Stimulated activated CD4-positive, alpha-beta T cell treated with anti-CD3 and anti-CD28 coated beads, Interleukin-4, amount 100 ng/mL, for 48 hours (primary cell): ENCODE measurements around the gene C4orf50.

Source experiments
- DNase-seq, 2 donors: peaks; one replicate each; pipeline ENCODE4 v3.0.0-alpha.2; 2020; ENCODE audit warnings: low read depth in 2 of 2

The C4orf50 gene

DNA sequence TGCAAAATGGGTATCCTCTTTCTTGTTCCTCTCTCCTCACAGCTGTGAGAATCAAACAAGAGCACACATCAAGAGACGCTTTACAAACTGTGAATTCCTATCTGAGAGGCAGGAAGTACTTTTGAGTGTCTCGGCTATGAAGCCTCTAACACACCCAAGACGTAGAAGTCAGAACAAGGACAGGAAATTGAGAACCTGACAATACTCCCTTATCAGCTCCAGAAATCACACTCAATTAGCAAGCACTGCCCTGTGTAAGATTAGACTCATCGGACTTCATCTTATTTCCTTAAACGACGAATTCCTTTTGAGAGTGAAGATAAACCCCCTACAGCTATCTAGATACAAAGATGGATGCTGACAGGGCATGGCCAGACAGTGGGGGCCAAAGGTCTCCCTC, 74.7 kb downstream of the C4orf50 start:
- no peak for DNase-seq

- DNase-seq = no peak
These were observed 75.3 kb downstream of the C4orf50 start for GRCh38 chr4:5942947-5943346.

DNA sequence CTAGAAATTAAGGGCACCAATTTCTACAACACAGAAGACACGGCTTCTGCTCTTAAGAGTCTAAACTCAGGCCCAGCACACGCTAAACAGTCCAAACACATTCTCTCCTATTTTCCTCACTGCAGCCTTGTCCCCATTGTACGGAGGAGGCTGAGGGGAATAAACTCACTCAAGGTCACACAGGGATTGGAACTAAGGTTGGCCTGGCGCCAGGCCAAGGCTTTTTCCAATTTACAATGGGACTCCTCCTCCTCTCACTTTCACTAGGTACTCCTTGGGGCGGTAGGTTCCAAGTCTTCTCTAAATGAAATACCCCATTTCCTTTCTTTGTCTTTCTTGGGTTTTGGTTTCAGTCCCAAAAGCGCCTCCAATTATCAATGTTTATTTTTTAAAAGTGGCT, 76.6 kb downstream of the C4orf50 start:
- no peak for DNase-seq

- no peak for DNase-seq
These were observed 77.6 kb downstream of the C4orf50 start for GRCh38 chr4:5940470-5941203.

GRCh38 chr4:5933996-5934831, 84.0 kb downstream of the C4orf50 start:
- no peak for DNase-seq

DNA sequence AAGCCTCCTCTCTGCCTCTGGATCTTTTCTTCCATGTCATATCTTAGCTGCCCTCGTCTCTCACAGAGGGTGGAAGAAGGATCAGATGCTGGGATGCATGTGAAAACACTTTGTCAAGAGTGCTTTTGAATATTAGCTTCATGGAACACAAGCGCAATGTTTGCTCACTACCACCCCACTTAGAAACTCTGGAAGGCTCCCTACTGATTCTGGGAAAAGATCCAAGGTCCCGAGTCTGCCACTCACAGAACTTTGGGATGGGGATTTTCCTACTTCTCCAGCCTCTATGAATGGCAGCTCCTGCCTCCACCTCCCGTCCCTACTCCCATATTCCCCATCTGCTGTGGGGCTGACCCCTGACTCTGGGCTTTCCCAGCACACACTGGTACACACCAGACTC, 85.1 kb downstream of the C4orf50 start:
- DNase-seq = no peak

DNA sequence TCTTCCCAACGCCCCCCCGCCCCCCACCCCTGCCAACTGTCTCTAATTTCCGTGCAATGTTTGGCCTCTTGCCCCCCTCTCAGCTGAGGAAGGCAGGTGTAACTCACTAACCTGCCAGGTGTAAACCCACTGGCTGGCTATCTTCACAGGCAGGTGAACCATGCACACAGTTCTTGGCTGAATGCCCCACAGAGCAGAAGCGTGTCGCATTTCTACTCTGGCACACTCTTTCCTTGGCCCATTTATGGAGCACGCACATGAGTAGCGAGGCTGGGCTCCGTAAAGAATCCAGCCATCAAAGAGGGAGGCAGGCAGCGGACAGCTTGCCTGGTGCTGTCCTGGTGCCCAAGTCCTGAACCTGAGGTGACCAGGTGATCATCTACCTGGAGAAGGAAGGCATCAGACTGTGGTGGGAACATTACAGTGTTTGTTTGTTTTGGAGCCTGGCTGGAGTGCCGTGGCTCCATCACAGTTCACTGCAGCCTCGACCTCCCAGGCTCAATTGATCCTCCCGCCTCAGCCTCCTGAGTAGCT, 86.1 kb downstream of the C4orf50 start:
- DNase-seq = no peak

- DNase-seq = no peak
These were observed 86.7 kb downstream of the C4orf50 start for GRCh38 chr4:5931526-5931925.

DNA sequence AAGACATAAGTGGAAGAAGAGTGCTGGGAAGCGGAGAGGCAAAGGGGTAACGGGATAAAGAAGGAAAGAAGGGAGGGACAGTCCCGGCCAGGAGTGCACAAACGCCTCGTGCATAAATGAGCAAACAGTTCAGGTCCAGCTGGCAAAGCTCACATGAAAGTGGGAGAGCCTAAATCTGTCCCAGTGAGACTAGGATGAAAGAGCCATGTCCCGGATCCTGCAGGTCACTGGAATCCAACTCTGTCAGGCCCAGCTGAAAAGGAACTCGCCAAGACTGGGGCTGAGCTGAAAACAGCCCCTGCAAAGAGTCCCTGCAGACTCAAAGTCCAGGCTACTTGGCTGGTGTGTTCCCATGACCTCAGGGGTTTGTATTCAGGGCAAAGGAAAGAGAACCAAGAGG, 87.4 kb downstream of the C4orf50 start:
- DNase-seq = no peak

DNA sequence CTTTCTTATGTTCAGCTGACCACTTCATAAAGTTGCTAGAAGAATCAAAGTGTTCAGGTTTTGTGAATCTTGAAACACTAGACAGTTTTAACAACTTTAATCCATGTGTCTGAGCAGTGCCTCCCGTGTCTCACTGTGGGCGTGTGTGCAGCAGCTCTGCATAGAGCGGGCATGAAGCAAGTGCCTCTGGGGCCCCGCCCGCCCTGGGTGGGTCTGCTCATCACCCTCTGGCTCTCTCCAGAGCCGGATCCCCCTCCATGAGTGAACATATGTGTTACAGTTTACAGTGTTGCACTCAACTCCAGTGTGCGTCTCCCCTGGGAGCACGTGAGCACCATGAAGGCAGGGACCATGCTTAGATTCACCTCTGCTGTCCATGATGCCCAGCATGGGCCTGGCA, 87.8 kb downstream of the C4orf50 start:
- DNase-seq = no peak

DNA sequence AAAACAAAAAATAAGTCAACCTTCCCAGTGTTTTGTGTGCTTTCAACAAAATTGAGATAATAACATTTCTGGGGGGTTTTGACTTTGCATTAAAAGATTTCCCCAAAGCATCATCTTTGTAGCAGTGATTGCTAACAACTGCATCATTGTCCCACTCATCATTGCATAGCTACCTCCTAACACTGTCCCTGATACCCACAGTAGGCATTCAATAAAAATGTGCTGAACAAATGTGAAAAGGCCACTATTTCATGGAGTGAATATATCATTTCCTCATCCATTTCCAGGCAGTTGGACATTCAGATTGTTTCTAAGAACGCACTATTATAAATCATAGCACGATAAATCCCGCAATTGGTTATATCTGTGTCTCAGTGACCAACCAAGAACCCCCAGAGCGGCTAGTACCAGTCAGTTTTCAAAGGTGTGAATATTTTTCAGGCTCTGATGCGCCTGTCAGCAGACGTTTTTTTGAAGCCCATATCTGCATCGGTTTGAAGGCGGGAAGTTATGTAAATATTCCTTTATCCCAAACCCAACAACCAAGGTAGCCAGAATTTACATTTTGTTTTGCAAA, 89.3 kb downstream of the C4orf50 start:
- no peak for DNase-seq

DNA sequence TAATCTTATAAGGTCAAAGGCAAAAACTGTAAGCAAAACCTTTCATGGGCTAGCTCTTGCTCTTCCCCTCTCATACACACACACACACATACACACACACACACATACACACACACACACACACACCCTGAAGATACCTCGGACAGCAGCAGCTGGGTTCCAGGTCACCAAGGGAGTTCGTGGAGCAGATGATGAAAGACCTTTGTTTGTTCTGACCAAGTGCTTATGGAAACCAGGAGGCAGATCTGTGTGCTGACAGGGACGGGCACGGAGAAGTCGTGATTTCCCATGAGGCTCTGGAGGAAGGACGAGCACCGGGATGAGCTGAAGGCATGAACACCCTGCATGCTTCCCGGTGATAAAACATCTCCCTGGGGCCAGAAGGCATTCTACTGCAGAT, 90.0 kb downstream of the C4orf50 start:
- no peak for DNase-seq

- no peak for DNase-seq
These were observed 90.5 kb downstream of the C4orf50 start for GRCh38 chr4:5927747-5928146.

- no peak for DNase-seq
These were observed 91.1 kb downstream of the C4orf50 start for GRCh38 chr4:5927116-5927515.

DNA sequence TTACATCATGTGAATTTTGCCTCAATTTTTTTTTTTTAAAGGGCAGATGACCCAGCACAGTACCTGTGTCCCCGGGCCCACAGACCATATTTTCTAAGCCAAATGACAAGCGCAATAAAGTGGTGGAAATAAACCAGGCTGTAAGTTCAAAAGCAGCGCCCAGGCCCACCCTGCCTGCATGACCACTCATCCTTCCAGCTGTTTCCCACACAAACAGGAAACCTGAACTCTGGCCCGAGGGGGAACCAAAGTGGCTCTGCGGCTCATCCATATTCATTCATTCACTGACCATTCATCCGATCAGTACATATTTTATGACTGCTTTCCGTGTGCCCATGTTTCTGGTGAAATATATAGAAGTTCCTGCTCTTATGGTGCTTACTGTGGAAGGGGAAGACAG, 91.6 kb downstream of the C4orf50 start:
- no peak for DNase-seq

- no peak for DNase-seq
These were observed 92.6 kb downstream of the C4orf50 start for GRCh38 chr4:5925419-5926200.

DNA sequence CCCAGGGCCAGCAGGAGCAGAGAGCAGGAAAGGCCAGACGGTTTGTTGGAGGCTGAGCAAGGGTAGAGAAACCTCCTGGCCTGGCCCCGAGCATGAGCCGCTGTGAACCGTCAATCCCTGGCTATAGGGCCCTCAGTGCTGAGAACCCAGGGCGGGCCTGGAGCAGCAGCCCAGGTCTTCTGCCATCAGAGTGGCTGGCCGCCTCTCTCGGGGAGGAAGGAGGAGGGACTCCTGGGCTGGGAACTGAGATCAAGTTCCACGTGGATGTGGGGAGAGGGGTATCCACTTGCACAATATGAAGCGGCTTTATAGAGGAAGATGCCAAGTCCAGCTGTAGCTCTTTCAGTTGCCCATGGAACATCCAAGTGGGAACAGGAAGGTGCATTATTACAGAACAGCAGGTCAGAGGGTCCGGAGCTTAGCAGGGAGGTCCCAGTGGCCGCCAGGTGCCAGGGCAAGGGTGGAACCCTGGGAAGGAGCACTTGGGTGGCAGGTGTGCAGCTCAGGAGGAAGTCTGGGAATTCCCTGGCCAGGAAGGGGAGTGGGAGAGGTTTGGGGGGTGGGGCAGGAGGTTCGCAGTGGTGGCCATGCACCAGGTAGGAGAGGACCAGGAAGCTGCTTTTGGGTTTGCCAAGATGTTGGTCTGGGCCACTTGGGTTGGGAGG, 93.6 kb downstream of the C4orf50 start:
- no peak for DNase-seq

DNA sequence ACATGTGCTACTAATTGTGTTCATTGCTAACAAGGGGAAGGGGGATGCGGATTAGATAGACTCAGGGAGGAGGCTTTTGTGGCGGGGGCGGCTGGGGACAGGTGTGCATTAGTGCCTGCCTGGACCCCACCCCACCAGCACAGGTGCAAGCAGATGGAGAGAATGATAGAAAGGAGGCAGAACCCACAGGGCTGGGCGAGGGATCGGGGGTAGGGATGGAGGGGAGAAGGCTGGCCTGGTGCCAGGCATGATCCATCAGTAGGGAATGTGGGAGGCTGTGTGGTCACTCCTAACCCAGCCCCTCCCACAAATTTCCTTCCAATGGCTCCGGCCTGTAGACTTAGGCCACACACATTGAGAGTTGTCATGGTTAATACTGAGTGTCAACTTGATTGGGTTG, 94.9 kb downstream of the C4orf50 start:
- DNase-seq = no peak

DNA sequence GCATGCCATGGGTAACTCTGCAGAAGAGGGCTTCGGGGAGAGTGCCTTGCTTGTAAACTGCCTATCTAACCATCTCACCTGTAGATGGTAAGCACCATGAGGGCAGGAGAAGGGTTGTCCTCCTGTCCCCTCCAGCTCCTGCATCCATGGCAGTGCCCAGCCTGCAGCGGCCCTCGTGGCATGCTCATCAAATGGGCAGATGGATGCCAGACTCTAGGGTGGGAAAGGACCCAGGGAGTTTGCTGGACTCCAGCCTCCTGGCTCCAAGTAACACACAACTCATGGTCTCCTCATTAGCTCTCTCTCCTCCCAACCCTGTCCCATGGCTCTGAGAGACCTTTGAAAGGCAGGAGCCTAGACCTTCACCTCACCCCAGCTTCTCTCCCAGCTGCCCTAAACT, 95.7 kb downstream of the C4orf50 start:
- DNase-seq = no peak

- no peak for DNase-seq
These were observed 96.2 kb downstream of the C4orf50 start for GRCh38 chr4:5921981-5922380.
